Keratinocyte (primary cell): ENCODE data around the gene CAMKMT.

Experiments
- CTCF ChIP-seq, 3 experiments: IDR thresholded peaks in 1 of 3; conservative IDR thresholded peaks in 1 of 3; optimal IDR thresholded peaks in 1 of 3; 2 replicates in 2 of 3; 3 replicates in 1 of 3; pipeline versions ENCODE3 to v1.5.1; 2011; ENCODE audit warnings: low read length in 3 of 3, mild to moderate bottlenecking in 3 of 3, moderate library complexity in 2 of 3, control low read depth in 1 of 3, inconsistent platforms in 1 of 3; ENCODE audit not compliant: insufficient read depth in 2 of 3; ENCODE audit errors: extremely low read depth in 1 of 3
- EZH2 ChIP-seq: IDR thresholded peaks from one replicate; pipeline ENCODE4 v1.6.1; 2012; ENCODE audit warnings: inconsistent platforms, mild to moderate bottlenecking, low read length, moderate library complexity

GRCh38 chr2:44810892-44811530 lies 449.3 kb downstream of the CAMKMT start:
- TF ChIP-seq CTCF (optimal IDR thresholded peaks at IDR 0.05 in 1 of 3, IDR thresholded peaks at IDR 0.05 in 1 of 3, conservative IDR thresholded peaks at IDR 0.05 in 1 of 3; ENCODE audit: extremely low read depth in 1 of 3, insufficient read depth in 2 of 3, low read length in 3 of 3) (no peak), EZH2 (no peak)
